SK-N-MC (cell line): Measurements from ENCODE around the gene COL18A1.
"Not testable (repeated sequence)": the region's sequence is repeated elsewhere in the genome, so short reads cannot be mapped to it uniquely, and the experiment has no call there.

ENCODE experiments used
- DNase-seq: peaks from one replicate; pipeline ENCODE4 v3.0.0-alpha.2; 2011; ENCODE audit warnings: low read depth, low spot score
- H3K27ac ChIP-seq: fragments of 200-600 bp; sonication (generic); 2 replicates; pipeline ENCODE4 v1.5.1; 2016; ENCODE audit warnings: mixed run types
- H3K36me3 ChIP-seq: fragments of 200-600 bp; sonication (generic); 2 replicates; pipeline ENCODE4 v1.6.1; 2017; ENCODE audit warnings: antibody characterized with exemption, low read length, mixed read lengths; ENCODE audit not compliant: insufficient read depth
- H3K4me3 ChIP-seq: fragments of 200-600 bp; sonication (generic); 2 replicates; pipeline ENCODE4 v1.5.1; 2016
- H3K9ac ChIP-seq: fragments of 200-600 bp; sonication (generic); 2 replicates; pipeline ENCODE4 v1.8.0; 2017; ENCODE audit warnings: mixed run types, mixed read lengths; ENCODE audit not compliant: insufficient read length
- H3K9me3 ChIP-seq: fragments of 200-600 bp; sonication (generic); 2 replicates; pipeline ENCODE4 v1.6.1; 2017; ENCODE audit warnings: low read depth, mild to moderate bottlenecking, antibody characterized with exemption, low read length, moderate library complexity, mixed read lengths
- EZH2 ChIP-seq: fragments of 200-600 bp; sonication (generic); IDR thresholded peaks from one replicate; pipeline ENCODE4 v1.6.1; 2017; ENCODE audit warnings: antibody characterized with exemption
- FOXP2 ChIP-seq: optimal IDR thresholded peaks from 2 replicates; pipeline ENCODE3; 2011; ENCODE audit warnings: mild to moderate bottlenecking, moderate library complexity; ENCODE audit not compliant: insufficient read depth; ENCODE audit errors: extremely low read length, control extremely low read depth
- POLR2AphosphoS5 ChIP-seq: IDR thresholded peaks from 2 replicates; pipeline ENCODE4 v1.6.1; 2012; ENCODE audit warnings: mild to moderate bottlenecking, low read depth, low read length, borderline replicate concordance

COL18A1 gene

DNA sequence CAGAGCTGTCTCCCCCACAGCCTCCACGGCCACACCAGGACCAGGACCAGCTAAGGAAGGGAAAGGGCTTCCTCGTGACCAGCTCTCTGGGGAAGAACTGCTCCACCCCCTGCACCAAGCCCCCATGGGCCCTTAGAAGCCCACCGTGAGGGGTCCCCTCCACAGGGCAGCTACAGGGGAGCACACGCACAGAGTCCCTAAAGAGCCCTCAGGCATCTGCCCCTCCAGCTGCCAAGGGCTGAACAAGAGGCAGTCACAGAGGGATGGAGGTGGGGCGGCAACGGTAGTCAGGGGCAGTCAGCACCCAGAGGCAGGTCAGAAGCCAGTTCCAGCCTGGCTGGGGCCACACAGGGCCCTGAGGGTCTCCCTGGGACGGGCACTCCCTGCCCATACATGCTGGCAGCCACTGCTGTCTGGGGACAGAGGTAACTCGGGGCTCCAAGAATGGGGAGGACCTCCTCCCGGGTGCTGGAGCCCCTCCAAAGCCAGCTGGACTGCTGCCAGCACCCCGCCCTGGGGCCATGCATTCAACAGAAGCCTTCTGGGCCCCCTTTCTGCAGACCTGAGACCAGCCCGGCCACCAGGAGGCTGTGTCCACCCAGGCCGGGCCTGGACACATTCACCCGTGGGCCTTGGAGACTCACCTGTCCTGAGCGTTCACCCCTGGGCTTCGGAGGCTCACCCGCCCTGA lies 118.6 kb downstream of the COL18A1 start:
- Histone ChIP-seq H3K36me3 (peaks cover 50% of the 10 kb centered on the region), H3K4me3 (no peak overlapping the region), H3K9ac (no peak overlapping the region), H3K9me3 (peaks cover 23% of the 10 kb centered on the region), H3K27ac (no peak overlapping the region)
- no peak for DNase-seq
- TF ChIP-seq FOXP2: no peak
- TF ChIP-seq EZH2: no peak
- no peak for TF ChIP-seq POLR2AphosphoS5

DNA sequence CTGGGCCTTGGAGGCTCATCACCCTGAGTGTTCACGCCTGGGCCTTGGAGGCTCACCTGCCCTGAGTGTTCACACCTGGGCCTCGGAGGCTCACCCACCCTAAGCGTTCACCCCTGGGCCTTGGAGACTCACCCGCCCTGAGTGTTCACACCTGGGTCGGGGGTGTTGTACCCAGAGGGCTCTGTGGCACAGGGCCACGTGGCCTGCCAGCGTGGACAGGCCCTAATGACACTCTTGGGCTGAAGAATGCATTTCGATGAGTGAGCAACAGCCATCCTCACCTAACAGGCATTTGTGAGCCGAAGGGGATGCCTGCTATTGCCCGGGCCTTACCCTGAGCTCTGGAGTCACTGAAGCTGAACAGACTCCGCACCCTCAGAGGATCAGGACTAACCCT lies 119.8 kb downstream of the COL18A1 start:
- Histone ChIP-seq H3K4me3 (no peak overlapping the region), H3K36me3 (peaks cover 50% of the 10 kb centered on the region), H3K9ac (no peak overlapping the region), H3K27ac (no peak overlapping the region), H3K9me3 (peaks cover 12% of the 10 kb centered on the region)
- TF ChIP-seq EZH2: no peak
- TF ChIP-seq FOXP2: no peak
- no peak for TF ChIP-seq POLR2AphosphoS5
- DNase-seq: no peak

DNA sequence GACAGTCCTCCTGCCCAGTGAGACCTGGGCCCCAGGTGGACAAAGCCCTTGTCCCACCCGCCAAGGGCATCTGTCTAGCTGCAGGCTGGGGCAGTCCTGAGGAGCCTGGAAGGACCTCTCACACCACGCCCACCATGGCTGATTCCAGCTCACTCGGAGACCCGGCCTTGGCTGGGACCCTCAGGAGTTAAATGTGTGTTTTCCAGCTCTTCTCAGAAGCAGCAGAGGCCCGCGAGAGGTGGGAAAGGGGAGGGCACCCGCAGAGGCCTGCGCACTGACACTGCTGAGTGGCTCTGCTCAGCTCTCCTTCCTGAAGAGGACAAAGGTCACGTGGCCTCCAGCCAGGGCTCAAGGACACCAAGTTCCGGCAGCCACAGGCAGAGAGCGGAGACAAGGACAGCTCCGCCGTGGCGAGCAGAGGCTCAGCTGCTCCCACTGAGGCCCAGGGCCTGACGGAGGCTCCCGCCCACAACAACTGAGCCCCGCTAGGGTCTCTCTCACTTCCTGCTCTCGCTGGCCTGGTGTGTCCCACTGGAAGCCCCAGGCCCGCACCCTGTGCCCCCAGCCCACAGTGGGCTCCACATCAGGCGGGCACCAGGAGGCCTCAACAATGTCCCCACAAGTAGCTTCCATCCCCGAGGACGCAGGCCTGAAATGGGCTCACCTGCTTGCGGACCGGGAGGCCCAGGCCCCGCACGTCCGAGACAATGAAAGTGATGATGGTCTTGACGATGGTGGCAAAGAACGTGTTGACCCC lies 120.4 kb downstream of the COL18A1 start:
- peaks cover 50% of the 10 kb centered on the region for H3K36me3 ChIP-seq
- TF ChIP-seq POLR2AphosphoS5: no peak
- no peak for TF ChIP-seq EZH2
- no peak for TF ChIP-seq FOXP2
- no peak overlapping the region for H3K27ac ChIP-seq
- no peak overlapping the region for H3K9ac ChIP-seq
- H3K4me3 ChIP-seq: no peak overlapping the region
- peaks cover 8% of the 10 kb centered on the region; the same call in 1 of the 2 replicates for H3K9me3 ChIP-seq
- DNase-seq: no peak

DNA sequence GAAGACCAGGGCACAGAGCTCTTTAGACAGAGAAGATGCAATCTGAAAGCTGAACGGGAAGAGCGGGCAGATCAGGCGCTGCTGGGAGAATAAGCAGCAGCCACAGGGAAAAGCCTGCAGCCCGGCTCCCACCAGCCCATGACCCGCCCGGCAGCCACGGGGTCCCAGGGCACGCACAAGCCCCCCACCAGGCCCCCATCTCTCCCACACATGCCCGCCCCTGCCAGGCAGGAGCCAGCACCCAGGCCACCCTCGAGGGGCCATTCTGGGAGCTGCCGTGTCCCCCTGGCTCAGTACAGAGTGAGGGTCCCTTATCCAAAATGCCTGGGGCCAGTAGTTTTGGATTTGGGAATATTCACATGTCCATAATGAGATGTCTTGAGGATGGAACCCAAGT lies 120.9 kb downstream of the COL18A1 start:
- Histone ChIP-seq H3K36me3 (peaks cover 46% of the 10 kb centered on the region), H3K9ac (no peak overlapping the region), H3K27ac (no peak overlapping the region), H3K4me3 (no peak overlapping the region), H3K9me3 (0 out of 2 replicates have a peak, but pooled peaks cover 4% of the 10 kb centered on the region)
- no peak for DNase-seq
- TF ChIP-seq EZH2 (no peak), POLR2AphosphoS5 (no peak), FOXP2 (no peak)

DNA sequence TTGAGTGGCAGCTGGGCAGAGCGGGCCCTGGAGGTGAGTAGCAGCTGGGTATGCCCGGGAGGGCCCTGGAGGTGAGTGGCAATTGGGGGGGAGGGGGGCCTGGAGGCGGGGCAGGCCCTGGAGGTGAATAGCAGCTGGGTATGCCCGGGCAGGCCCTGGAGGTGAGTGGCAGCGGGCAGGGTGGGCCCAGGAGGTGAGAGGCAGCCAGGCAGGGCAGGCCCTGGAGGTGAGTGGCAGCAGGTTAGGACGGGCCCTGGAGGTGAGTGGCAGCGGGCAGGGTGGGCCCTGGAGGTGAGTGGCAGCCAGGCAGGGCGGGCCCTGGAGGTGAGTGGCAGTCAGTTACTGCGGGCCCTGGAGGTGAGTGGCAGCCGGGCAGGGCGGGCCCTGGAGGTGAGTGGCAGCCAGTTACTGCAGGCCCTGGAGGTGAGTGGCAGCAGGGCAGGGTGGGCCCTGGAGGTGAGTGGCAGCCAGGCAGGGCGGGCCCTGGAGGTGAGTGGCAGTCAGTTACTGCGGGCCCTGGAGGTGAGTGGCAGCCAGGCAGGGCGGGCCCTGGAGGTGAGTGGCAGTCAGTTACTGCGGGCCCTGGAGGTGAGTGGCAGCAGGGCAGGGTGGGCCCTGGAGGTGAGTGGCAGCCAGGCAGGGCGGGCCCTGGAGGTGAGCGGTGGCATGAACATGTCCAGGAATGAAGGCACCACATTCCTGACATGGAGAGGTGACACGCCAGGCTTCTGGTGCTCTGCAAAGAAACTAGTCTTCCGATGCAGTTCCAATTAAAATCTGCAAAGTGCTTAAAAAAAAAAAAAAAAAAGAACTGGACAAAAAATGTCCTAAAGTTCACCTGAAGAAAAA lies 122.4 kb downstream of the COL18A1 start:
- not testable (repeated sequence) for H3K27ac ChIP-seq, H3K9me3 ChIP-seq, DNase-seq, H3K9ac ChIP-seq, H3K4me3 ChIP-seq
- peaks cover 41% of the 10 kb centered on the region; the same call in 1 of the 2 replicates for H3K36me3 ChIP-seq

DNA sequence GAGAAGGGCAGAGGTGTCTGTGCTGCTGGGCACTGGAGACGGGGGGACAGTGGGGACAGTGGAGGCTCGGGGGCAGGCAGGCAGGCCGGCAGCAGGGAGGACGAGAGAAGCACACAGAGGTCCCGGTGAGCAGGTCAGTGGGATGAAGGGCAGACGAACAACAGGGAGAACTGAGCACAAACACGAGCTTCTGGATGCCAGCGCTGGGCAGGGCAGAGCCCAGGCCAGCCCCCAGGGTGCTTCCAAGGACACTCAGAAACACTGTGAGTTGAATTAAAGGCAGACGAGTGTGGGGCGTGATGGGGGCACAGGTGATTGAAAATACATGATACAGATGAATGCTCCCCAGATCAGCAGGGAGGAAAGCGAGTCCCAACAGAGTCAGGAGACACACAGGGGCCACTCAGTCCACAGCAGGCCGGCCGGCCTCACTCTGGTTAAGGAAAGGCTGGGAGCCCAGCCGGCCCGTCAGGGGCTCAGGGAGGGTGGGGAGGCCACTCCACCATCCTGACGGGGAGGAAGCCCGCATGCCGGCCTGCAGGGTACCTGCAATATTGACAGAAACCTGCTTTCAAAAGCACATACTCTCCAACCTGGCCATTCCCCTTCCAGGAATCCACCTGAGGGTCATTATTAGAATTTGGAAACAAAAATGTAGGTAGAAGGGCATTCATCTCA lies 123.2 kb downstream of the COL18A1 start:
- H3K9ac ChIP-seq: no peak overlapping the region
- no peak overlapping the region for H3K4me3 ChIP-seq
- H3K27ac ChIP-seq: no peak overlapping the region
- TF ChIP-seq POLR2AphosphoS5: no peak
- no peak for TF ChIP-seq FOXP2
- TF ChIP-seq EZH2: no peak
- H3K36me3 ChIP-seq: peaks cover 41% of the 10 kb centered on the region; the same call in 1 of the 2 replicates
- no peaks in the 10 kb centered on the region for H3K9me3 ChIP-seq
- DNase-seq: no peak

DNA sequence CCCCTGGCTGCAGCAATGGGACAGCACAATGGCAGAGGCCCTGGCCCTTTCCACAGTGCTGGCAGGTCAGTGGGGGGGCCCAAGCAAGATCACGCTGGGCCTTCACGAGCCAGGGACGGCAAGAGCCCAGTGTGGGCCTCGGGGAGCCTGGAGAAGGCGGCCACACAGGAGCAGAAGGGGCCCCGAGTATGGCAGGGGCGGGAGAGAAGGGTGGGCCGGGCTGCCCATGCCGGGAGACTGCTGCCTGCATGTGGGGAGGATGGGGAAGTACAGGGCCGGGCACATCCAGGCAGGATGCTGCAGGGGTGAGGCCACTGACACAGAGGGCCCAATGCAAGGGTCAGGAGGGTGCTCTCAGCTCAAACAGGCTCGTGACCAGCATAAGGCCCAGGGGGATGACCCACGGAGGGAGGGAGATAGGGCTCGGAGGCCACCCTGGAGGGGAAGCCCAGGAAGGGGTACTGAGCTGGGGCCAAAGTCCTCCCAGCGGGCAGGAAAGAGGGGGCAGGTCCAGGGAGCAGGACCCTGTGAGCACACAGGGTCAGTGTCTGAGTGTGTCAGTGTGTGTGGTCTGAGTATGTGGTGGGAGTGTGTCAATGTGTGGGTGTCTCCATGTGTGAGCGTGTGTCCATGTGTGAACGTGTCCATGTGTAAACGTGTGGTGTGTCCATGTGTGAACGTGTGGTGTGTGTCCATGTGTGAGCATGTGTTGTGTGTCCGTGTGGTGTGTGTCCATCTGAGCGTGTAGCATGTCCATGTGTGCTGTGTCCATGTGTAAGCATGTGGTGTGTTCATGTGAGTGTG lies 124.2 kb downstream of the COL18A1 start:
- DNase-seq: no peak
- Histone ChIP-seq H3K36me3 (peaks cover 44% of the 10 kb centered on the region; the same call in 1 of the 2 replicates), H3K4me3 (no peak overlapping the region), H3K9me3 (no peaks in the 10 kb centered on the region), H3K27ac (no peak overlapping the region), H3K9ac (no peak overlapping the region)
- TF ChIP-seq FOXP2: no peak
- TF ChIP-seq POLR2AphosphoS5: no peak
- no peak for TF ChIP-seq EZH2
